EH (cell line): ENCODE results near the gene EEF1A1.

Source experiments
- DNase-seq: peaks from one replicate; pipeline ENCODE4 v3.0.0-alpha.2; 2015; ENCODE audit warnings: low read depth

The EEF1A1 gene

GRCh38 chr6:73505142-73505541 lies 15.7 kb downstream of the EEF1A1 start:
- DNase-seq, result no peak

DNA sequence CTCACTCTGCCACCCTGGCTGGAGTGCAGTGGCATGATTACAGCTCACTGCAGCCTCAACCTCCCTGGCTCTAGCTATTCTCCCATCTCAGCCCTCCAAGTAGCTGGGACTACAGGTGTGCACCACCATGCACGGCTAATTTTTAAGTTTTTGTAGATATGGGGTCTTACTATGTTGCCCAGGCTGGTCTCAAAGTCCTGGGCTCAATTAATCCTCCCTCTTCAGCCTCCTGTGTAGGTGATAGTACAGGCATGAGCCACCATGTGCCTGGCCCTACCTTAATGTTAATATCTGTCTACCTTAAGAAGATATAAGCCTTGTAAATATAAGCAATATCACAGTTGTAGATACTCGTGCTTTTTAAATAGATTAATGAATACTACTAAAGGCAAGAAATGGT lies 16.7 kb downstream of the EEF1A1 start:
- DNase-seq, result no peak

DNA sequence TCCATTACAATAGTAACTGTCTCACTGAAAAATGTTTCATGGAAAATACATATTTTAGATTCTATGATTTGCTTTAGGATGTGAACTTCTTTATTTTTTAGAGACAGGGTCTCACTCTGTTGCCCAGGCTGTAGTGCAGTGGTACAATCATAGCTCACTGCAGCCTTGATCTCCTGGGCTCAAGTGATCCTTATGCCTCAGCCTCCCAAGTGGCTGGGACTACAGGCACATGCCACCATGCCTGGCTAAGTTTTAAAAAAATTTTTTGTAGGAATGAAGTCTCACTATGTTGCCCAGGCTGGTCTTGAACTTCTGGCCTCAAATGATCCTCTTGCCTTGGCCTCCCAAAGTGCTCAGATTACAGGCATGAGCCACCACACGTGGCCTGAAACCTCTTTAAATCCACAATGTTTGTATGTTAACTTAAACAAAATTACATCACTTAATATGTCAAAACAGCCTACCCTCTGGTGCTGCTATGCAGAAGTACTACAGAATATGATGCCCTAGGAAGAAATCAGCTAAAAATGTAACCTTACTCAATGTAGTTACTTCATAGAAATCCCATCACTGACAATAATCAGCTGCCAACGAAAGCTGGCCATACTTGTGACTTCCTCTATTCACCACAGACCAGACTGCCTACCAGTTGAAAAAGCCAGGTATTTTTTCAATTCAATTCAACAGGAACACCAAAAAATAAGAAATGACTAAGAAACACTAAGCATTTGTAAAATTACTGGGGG lies 17.6 kb downstream of the EEF1A1 start:
- no peak for DNase-seq

GRCh38 chr6:73497915-73498314 lies 22.9 kb downstream of the EEF1A1 start:
- no peak for DNase-seq

- DNase-seq, result peak; percentile 27
Measured at GRCh38 chr6:73491377-73491776, 29.5 kb downstream of the EEF1A1 start.

GRCh38 chr6:73487473-73487872 lies 33.4 kb downstream of the EEF1A1 start:
- no peak for DNase-seq

DNA sequence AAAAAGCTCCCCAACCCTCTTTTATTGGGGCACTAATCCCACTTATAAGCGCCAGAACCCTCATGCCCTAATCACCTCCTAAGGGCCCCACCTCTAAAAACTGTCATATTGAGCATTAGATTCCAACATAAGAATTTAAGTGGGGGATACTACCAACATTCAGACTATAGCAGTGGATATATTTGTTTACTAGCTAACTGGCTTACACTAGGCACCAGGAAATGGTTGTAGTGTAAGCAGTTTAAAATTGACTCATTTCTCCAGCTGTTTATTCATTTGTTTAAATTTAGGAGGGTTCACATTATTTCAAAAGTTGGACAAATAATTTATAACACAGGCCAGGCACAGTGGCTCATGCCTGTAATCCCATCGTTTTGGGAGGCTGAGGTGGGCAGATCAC lies 36.4 kb downstream of the EEF1A1 start:
- DNase-seq, result no peak

- DNase-seq, result no peak
Measured at GRCh38 chr6:73481969-73482368, 38.9 kb downstream of the EEF1A1 start.

- DNase-seq, result no peak
Measured at GRCh38 chr6:73477407-73477806, 43.4 kb downstream of the EEF1A1 start.

DNA sequence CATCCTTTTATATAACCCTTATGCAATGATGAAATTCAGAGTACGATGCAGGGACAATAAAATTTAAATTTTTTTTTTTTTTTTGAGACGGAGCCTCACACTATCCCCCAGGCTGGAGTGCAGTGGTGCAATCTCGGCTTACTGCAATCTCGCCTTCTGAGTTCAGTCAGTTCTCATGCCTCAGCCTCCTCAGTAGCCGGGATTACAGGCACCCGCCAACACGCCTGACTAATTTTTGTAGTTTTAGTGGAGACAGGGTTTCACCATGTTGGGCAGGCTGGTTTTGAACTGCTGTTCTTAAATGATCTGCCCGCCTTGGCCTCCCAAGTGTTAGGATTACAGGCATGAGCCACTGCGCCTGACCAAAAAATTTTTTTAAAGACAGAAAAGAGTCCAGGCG lies 44.1 kb downstream of the EEF1A1 start:
- no peak for DNase-seq

GRCh38 chr6:73471686-73472290 lies 49.0 kb downstream of the EEF1A1 start:
- no peak for DNase-seq
